GM23338 (cell line): ENCODE results near the gene REC8. TPM values are rescaled to one million over a fixed set of nuclear protein-coding genes. Genes with fewer than 3 reads are reported as not detected.
A peak's percentile ranks its signal among the peaks of the same experiment; 100 is the strongest.

Experiments used
- ATAC-seq: fragments of 200-7000 bp; cut with Tn5 transposase; 3 replicates; pipeline ENCODE4 v1.9.1; 2020
- DNase-seq: peaks from one replicate; pipeline ENCODE4 v3.0.0-alpha.2; 2015; ENCODE audit warnings: low spot score
- H2AFZ ChIP-seq: fragments of 200-600 bp; sonication (generic); 2 replicates; pipeline ENCODE4 v1.8.0; 2016; ENCODE audit warnings: antibody characterized with exemption, mild to moderate bottlenecking, moderate library complexity
- H3F3A ChIP-seq: fragments of 200-600 bp; sonication (generic); replicated peaks from 2 replicates; pipeline ENCODE4 v1.8.0; 2017; ENCODE audit warnings: antibody characterized with exemption, mixed run types, low read depth
- H3K27ac ChIP-seq: fragments of 200-600 bp; sonication (generic); 2 replicates; pipeline ENCODE4 v1.6.1; 2016; ENCODE audit warnings: low read depth
- H3K27me3 ChIP-seq: fragments of 200-600 bp; sonication (generic); 2 replicates; pipeline ENCODE4 v1.8.0; 2016; ENCODE audit warnings: mild to moderate bottlenecking, mixed run types, moderate library complexity; ENCODE audit not compliant: insufficient read depth
- H3K36me3 ChIP-seq: fragments of 200-600 bp; sonication (generic); 2 replicates; pipeline ENCODE4 v1.8.0; 2016; ENCODE audit warnings: mild to moderate bottlenecking; ENCODE audit not compliant: insufficient read depth
- H3K4me1 ChIP-seq: fragments of 200-600 bp; sonication (generic); 2 replicates; pipeline ENCODE4 v1.8.0; 2016; ENCODE audit warnings: mild to moderate bottlenecking, moderate library complexity; ENCODE audit not compliant: insufficient read depth
- H3K4me2 ChIP-seq: fragments of 200-600 bp; sonication (generic); 2 replicates; pipeline ENCODE4 v1.7.1; 2017; ENCODE audit warnings: mixed run types
- H3K4me3 ChIP-seq: fragments of 200-600 bp; sonication (generic); 2 replicates; pipeline ENCODE4 v1.6.1; 2016; ENCODE audit warnings: mixed run types
- H3K79me2 ChIP-seq: fragments of 200-600 bp; sonication (generic); replicated peaks from 2 replicates; pipeline ENCODE4 v1.8.0; 2017; ENCODE audit warnings: mild to moderate bottlenecking; ENCODE audit not compliant: insufficient read depth
- H3K9me2 ChIP-seq: fragments of 200-600 bp; sonication (generic); 2 replicates; pipeline ENCODE4 v1.8.0; 2017; ENCODE audit not compliant: insufficient read depth
- H4K20me1 ChIP-seq: fragments of 200-600 bp; sonication (generic); replicated peaks from 2 replicates; pipeline ENCODE4 v1.8.0; 2017; ENCODE audit warnings: mild to moderate bottlenecking; ENCODE audit not compliant: insufficient read depth
- H3K27ac Mint-ChIP-seq: 2 replicates; pipeline ENCODE4 v1.8.0; 2020; ENCODE audit warnings: inconsistent platforms, mild to moderate bottlenecking, moderate library complexity, mixed read lengths
- H3K27me3 Mint-ChIP-seq: 3 replicates; pipeline ENCODE4 v1.8.0; 2022; ENCODE audit warnings: low read depth, mild to moderate bottlenecking, moderate library complexity, mixed read lengths, inconsistent platforms; ENCODE audit not compliant: insufficient read depth, poor library complexity
- H3K36me3 Mint-ChIP-seq: 3 replicates; pipeline ENCODE4 v1.8.0; 2021; ENCODE audit warnings: low read depth, mild to moderate bottlenecking, inconsistent platforms, moderate library complexity, mixed read lengths
- H3K4me1 Mint-ChIP-seq: 3 replicates; pipeline ENCODE4 v1.8.0; 2020; ENCODE audit warnings: mild to moderate bottlenecking, inconsistent platforms, mixed read lengths
- H3K4me3 Mint-ChIP-seq: 3 replicates; pipeline ENCODE4 v1.8.0; 2021; ENCODE audit warnings: moderate library complexity, mild to moderate bottlenecking, inconsistent platforms, mixed read lengths
- H3K9me3 Mint-ChIP-seq: 3 replicates; pipeline ENCODE4 v1.8.0; 2020; ENCODE audit warnings: moderate library complexity, mild to moderate bottlenecking, inconsistent platforms, mixed read lengths
- CREB1 ChIP-seq: fragments of 250-450 bp; sonication (Bioruptor Pico); IDR thresholded peaks from 2 replicates; pipeline ENCODE4 v1.5.0; 2020; ENCODE audit warnings: low read depth, mild to moderate bottlenecking, moderate library complexity
- CTCF ChIP-seq, 2 experiments: fragments of 200-600 bp in 1 of 2; sonication (generic) in 1 of 2; conservative IDR thresholded peaks; 2 replicates each; pipeline versions ENCODE4 v1.5.1 to v1.6.1; 2016 to 2017; ENCODE audit warnings: antibody characterized with exemption in 2 of 2, low read depth in 2 of 2, mild to moderate bottlenecking in 2 of 2, moderate library complexity in 1 of 2
- EZH2 ChIP-seq: fragments of 200-600 bp; sonication (generic); IDR thresholded peaks from one replicate; pipeline ENCODE4 v1.8.0; 2017; ENCODE audit warnings: antibody characterized with exemption, mild to moderate bottlenecking, low read depth; ENCODE audit not compliant: unreplicated experiment
- EZH2phosphoT487 ChIP-seq: fragments of 200-600 bp; sonication (generic); IDR thresholded peaks from one replicate; pipeline ENCODE4 v1.8.1; 2018; ENCODE audit warnings: antibody characterized with exemption; ENCODE audit not compliant: unreplicated experiment
- JUNB ChIP-seq: IDR thresholded peaks from one replicate; pipeline ENCODE4 v1.6.1; 2016; ENCODE audit warnings: antibody characterized with exemption; ENCODE audit not compliant: unreplicated experiment
- NANOG ChIP-seq: IDR thresholded peaks from 2 replicates; pipeline ENCODE4 v1.6.1; 2016; ENCODE audit warnings: antibody characterized with exemption, borderline replicate concordance
- POLR2AphosphoS5 ChIP-seq: IDR thresholded peaks from 2 replicates; pipeline ENCODE4 v1.6.1; 2016; ENCODE audit warnings: antibody characterized with exemption, low read depth
- REST ChIP-seq: IDR thresholded peaks from one replicate; pipeline ENCODE4 v1.6.1; 2018; ENCODE audit warnings: antibody characterized with exemption; ENCODE audit not compliant: unreplicated experiment
- STAT1 ChIP-seq: IDR thresholded peaks from one replicate; pipeline ENCODE4 v1.6.1; 2016; ENCODE audit warnings: antibody characterized with exemption; ENCODE audit not compliant: unreplicated experiment
- ZNF114 ChIP-seq: fragments of 250-450 bp; sonication (Bioruptor Pico); IDR thresholded peaks from 2 replicates; pipeline ENCODE4 v1.5.0; 2020; ENCODE audit warnings: mild to moderate bottlenecking, moderate library complexity
- ZNF331 ChIP-seq: fragments of 250-450 bp; sonication (Bioruptor Pico); IDR thresholded peaks from 2 replicates; pipeline ENCODE4 v1.5.0; 2020; ENCODE audit warnings: low read depth, mild to moderate bottlenecking, moderate library complexity
- polyA plus RNA-seq: library from polyadenylated mRNA; unstranded; fragments of >200 nt; fragmentation: Nextera tagmentation; extraction: Ambion mirVana; gene quantifications from 2 replicates; pipeline ENCODE4 v1.2.1, GENCODE V29; 2016
- total RNA-seq: library from RNA; depleted of rRNA; stranded (reverse); fragments of >200 nt; shearing (Covaris generic); gene quantifications from 2 replicates; pipeline ENCODE4 v1.2.3, GENCODE V29; 2014
- TF ChIP-seq, protein P1 (sequence below): IDR thresholded peaks from 2 replicates; pipeline ENCODE4 v1.6.1; 2016; ENCODE audit warnings: antibody characterized with exemption

Gene REC8
- total and polyA plus RNA-seq, 2 experiments from 2014 or later, result 25.7 to 36.8 TPM

GRCh38 chr14:24186831-24187538 is 15.1 kb downstream of the REC8 start:
- Histone ChIP-seq H3K9me2 (no peaks in the 10 kb centered on the region), H3K79me2 (peaks cover 13% of the 10 kb centered on the region; the same call in 1 of the 2 replicates), H2AFZ (no peak overlapping the region), H3K4me1 (peaks cover 10% of the 10 kb centered on the region), H3K4me2 (peak overlapping the region; percentile 94; the same call in 1 of the 2 replicates), H3F3A (no peaks in the 10 kb centered on the region; the same call in 1 of the 2 replicates), H3K4me3 (no peak overlapping the region), H3K27me3 (no peaks in the 10 kb centered on the region), H4K20me1 (peaks cover 6% of the 10 kb centered on the region), H3K36me3 (no peaks in the 10 kb centered on the region; the same call in 1 of the 2 replicates), H3K27ac (no peak overlapping the region)
- H3K4me3 Mint-ChIP-seq, result peak overlapping the region; percentile 96
- no peak for TF ChIP-seq STAT1
- TF ChIP-seq EZH2phosphoT487, result no peak
- no peak for TF ChIP-seq REST
- no peak for TF ChIP-seq NANOG
- TF ChIP-seq ZNF331 (CRISPR knock-in tag), result no peak
- no peak for TF ChIP-seq ZNF114 (CRISPR knock-in tag)
- no peak for TF ChIP-seq JUNB
- no peak for TF ChIP-seq CTCF (conservative IDR thresholded peaks at IDR 0.05; ENCODE audit: low read depth in 2 of 2)
- TF ChIP-seq EZH2, result no peak
- no peak for TF ChIP-seq CREB1 (CRISPR knock-in tag)
- no peak for TF ChIP-seq POLR2AphosphoS5
- TF ChIP-seq, protein P1, sequence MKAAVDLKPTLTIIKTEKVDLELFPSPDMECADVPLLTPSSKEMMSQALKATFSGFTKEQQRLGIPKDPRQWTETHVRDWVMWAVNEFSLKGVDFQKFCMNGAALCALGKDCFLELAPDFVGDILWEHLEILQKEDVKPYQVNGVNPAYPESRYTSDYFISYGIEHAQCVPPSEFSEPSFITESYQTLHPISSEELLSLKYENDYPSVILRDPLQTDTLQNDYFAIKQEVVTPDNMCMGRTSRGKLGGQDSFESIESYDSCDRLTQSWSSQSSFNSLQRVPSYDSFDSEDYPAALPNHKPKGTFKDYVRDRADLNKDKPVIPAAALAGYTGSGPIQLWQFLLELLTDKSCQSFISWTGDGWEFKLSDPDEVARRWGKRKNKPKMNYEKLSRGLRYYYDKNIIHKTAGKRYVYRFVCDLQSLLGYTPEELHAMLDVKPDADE, result no peak
- H3K9me3 Mint-ChIP-seq, result peaks cover 3% of the 10 kb centered on the region; the same call in 2 of the 3 replicates
- no peak for DNase-seq
- peaks cover 17% of the 10 kb centered on the region for H3K4me1 Mint-ChIP-seq
- ATAC-seq, result no peak
- peaks cover 27% of the 10 kb centered on the region for H3K27me3 Mint-ChIP-seq
- no peak overlapping the region for H3K27ac Mint-ChIP-seq
- peaks cover 72% of the 10 kb centered on the region for H3K36me3 Mint-ChIP-seq
